HepG2 (cell line): ENCODE measurements around the gene NUFIP1. TPM values are rescaled to one million over a fixed set of nuclear protein-coding genes. Genes with fewer than 3 reads are reported as not detected.

ENCODE experiments used
- CHCHD3 ChIP-seq: sonication (generic); formaldehyde crosslinking; IDR thresholded peaks from 2 replicates; pipeline ENCODE4 v1.8.0; 2022; ENCODE audit warnings: mild to moderate bottlenecking, missing genetic modification reagents, moderate library complexity
- HMGXB4 ChIP-seq, 2 experiments: sonication (generic) in 1 of 2; formaldehyde crosslinking in 1 of 2; IDR thresholded peaks; 2 replicates each; pipeline versions ENCODE4 v1.4.0 to v1.6.1; 2018 to 2020; ENCODE audit warnings: missing genetic modification reagents in 2 of 2, borderline replicate concordance in 1 of 2, low read depth in 1 of 2, mild to moderate bottlenecking in 1 of 2, missing biosample characterization in 1 of 2
- KIAA2018 ChIP-seq: sonication (generic); formaldehyde crosslinking; IDR thresholded peaks from 2 replicates; pipeline ENCODE4 v1.5.0; 2020; ENCODE audit warnings: mild to moderate bottlenecking, missing genetic modification reagents, borderline replicate concordance
- PHF20 ChIP-seq: sonication (generic); formaldehyde crosslinking; IDR thresholded peaks from 2 replicates; pipeline ENCODE4 v1.5.0; 2020; ENCODE audit warnings: mild to moderate bottlenecking, missing genetic modification reagents
- POLR2G ChIP-seq: fragments of 200-400 bp; formaldehyde crosslinking; IDR thresholded peaks from 2 replicates; pipeline ENCODE4 v1.6.1; 2018; ENCODE audit warnings: mild to moderate bottlenecking, low read depth, low read length, moderate library complexity
- RFX5 ChIP-seq: IDR thresholded peaks from 2 replicates; pipeline ENCODE4 v1.6.1; 2011; ENCODE audit warnings: low read depth, low read length, improper control_type of control experiment
- SOX13 ChIP-seq, 3 experiments: fragments of 450-650 bp in 1 of 3; sonication (generic) in 1 of 3; formaldehyde crosslinking in 1 of 3; IDR thresholded peaks in 2 of 3; conservative IDR thresholded peaks in 1 of 3; 2 replicates each; pipeline versions ENCODE4 v1.5.0 to v1.6.1; 2016 to 2020; ENCODE audit warnings: antibody characterized with exemption in 1 of 3, mild to moderate bottlenecking in 1 of 3, missing compliant biosample characterization in 1 of 3, missing genetic modification reagents in 1 of 3, moderate library complexity in 1 of 3
- TCF7 ChIP-seq: sonication (generic); IDR thresholded peaks from 2 replicates; pipeline ENCODE4 v1.6.1; 2016; ENCODE audit warnings: antibody characterized with exemption, low read depth
- THAP9 ChIP-seq: sonication (generic); formaldehyde crosslinking; IDR thresholded peaks from 2 replicates; pipeline ENCODE4; 2020; ENCODE audit warnings: missing genetic modification reagents, mild to moderate bottlenecking, borderline replicate concordance
- ZNF367 ChIP-seq: sonication (generic); formaldehyde crosslinking; IDR thresholded peaks from 2 replicates; pipeline ENCODE4 v1.4.0; 2020; ENCODE audit warnings: missing genetic modification reagents, borderline replicate concordance
- ZNF451 ChIP-seq: sonication (generic); formaldehyde crosslinking; IDR thresholded peaks from 2 replicates; pipeline ENCODE4 v1.5.0; 2020; ENCODE audit warnings: mild to moderate bottlenecking, missing genetic modification reagents
- ZNF615 ChIP-seq: sonication (generic); formaldehyde crosslinking; IDR thresholded peaks from 2 replicates; pipeline ENCODE4 v1.5.0; 2020; ENCODE audit warnings: mild to moderate bottlenecking, missing genetic modification reagents, borderline replicate concordance
- ZNF782 ChIP-seq: sonication (generic); formaldehyde crosslinking; IDR thresholded peaks from 2 replicates; pipeline ENCODE4 v1.4.0; 2020; ENCODE audit warnings: missing genetic modification reagents, mild to moderate bottlenecking, borderline replicate concordance
- polyA plus RNA-seq, 8 experiments: library from polyadenylated mRNA; depleted of rRNA in 3 of 8; stranded (reverse) in 7 of 8; unstranded in 1 of 8; fragments of >200 nt; fragmentation: Illumina TruSeq in 4 of 8; extraction: Trizol in 4 of 8; gene quantifications; 2 replicates each; pipeline versions ENCODE4 v1.2.1 to v1.2.3, GENCODE V29; 2011 to 2016; ENCODE audit warnings: low read depth in 4 of 8, missing spikeins in 1 of 8, mixed read lengths in 1 of 8; ENCODE audit not compliant: insufficient read depth in 1 of 8
- total RNA-seq, 5 experiments: library from RNA; depleted of rRNA; stranded (reverse); fragments of >200 nt; fragmentation: Illumina TruSeq; extraction: Trizol; gene quantifications; 2 replicates each; pipeline ENCODE4 v1.2.3, GENCODE V29; 2016; ENCODE audit warnings: low read depth in 1 of 5
- TF ChIP-seq, protein P1 (sequence below): sonication (generic); formaldehyde crosslinking; IDR thresholded peaks from 2 replicates; pipeline ENCODE4 v1.8.0; 2022; ENCODE audit warnings: missing genetic modification reagents, low read depth, mild to moderate bottlenecking, borderline replicate concordance

NUFIP1 gene
- total and polyA plus RNA-seq, 2 of the 13 experiments (the other 11 are each of a cell fraction or from before 2014, with no cell fraction given): 1.9 to 10.3 TPM

- peak; percentile 71 for TF ChIP-seq TCF7
- TF ChIP-seq PHF20 (CRISPR knock-in tag): no peak
- TF ChIP-seq ZNF782 (CRISPR knock-in tag): no peak
- TF ChIP-seq ZNF615: no peak
- TF ChIP-seq HMGXB4 (CRISPR knock-in tag; IDR thresholded peaks at IDR 0.05; ENCODE audit: borderline replicate concordance in 1 of 2, low read depth in 1 of 2): 0 out of 4 replicates have a peak, but pooled peaks of 1 of the 2 experiments have one; percentile 25
- no peak for TF ChIP-seq ZNF367 (CRISPR knock-in tag)
- TF ChIP-seq CHCHD3 (CRISPR knock-in tag): no peak
- TF ChIP-seq POLR2G: 0 out of 2 replicates have a peak, but pooled peaks have one; percentile 30
- TF ChIP-seq, protein P1, sequence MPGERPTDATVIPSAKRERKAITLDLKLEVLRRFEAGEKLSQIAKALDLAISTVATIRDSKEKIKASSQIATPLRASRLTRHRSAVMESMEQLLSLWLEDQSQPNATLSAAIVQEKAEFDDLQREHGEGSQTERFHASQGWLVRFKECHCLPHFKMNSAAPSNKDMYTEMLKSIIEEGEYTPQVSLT (CRISPR knock-in tag): no peak
- TF ChIP-seq THAP9 (CRISPR knock-in tag): no peak
- TF ChIP-seq ZNF451 (CRISPR knock-in tag): no peak
- no peak for TF ChIP-seq KIAA2018 (CRISPR knock-in tag)
- TF ChIP-seq SOX13 (IDR thresholded peaks at IDR 0.05): no peak
- TF ChIP-seq SOX13 (CRISPR knock-in tag; conservative IDR thresholded peaks at IDR 0.05 in 1 of 2, IDR thresholded peaks at IDR 0.05 in 1 of 2): peak in 1 of 2 experiments; percentile 69; a peak in 2 of 4 replicates
- no peak for TF ChIP-seq RFX5
Observed at GRCh38 chr13:44921246-44921877, 67.9 kb downstream of the NUFIP1 start (continued).
